PC-9 (cell line): ENCODE results near the gene PANX2. TPM values are rescaled to one million over a fixed set of nuclear protein-coding genes. Genes with fewer than 3 reads are reported as not detected.

Experiments
- BruUV-seq: library from RNA; stranded (reverse); fragments of 400-500 nt; replicated peaks from 2 replicates; lab custom pipeline; 2021; lab: Mats Ljungman, UMichigan
- CTCF ChIA-PET: fragments of 300-600 bp; sonication (Branson Sonifier 250); formaldehyde crosslinking; loops from one replicate; lab custom pipeline; 2022; ENCODE audit warnings: antibody characterized with exemption; lab: Charles Lee
- POLR2A ChIA-PET: fragments of 300-600 bp; sonication (Branson Sonifier 250); formaldehyde crosslinking; loops from one replicate; lab custom pipeline; 2022; ENCODE audit warnings: antibody characterized with exemption; ENCODE audit not compliant: unreplicated experiment; lab: Charles Lee
- DNase-seq, 2 experiments: peaks; one replicate each; pipeline versions ENCODE4 v3.0.0 to v3.0.0-alpha.2; 2015 to 2022; ENCODE audit warnings: mixed read lengths in 1 of 2
- H2AFZ ChIP-seq: fragments of 200-600 bp; sonication (generic); 2 replicates; pipeline ENCODE4 v1.8.1; 2017; ENCODE audit warnings: antibody characterized with exemption
- H3F3A ChIP-seq: fragments of 200-600 bp; sonication (generic); 2 replicates; pipeline ENCODE4 v1.8.1; 2017; ENCODE audit warnings: antibody characterized with exemption, mild to moderate bottlenecking, low read depth; ENCODE audit not compliant: insufficient read depth
- H3K27ac ChIP-seq: fragments of 200-600 bp; sonication (generic); 2 replicates; pipeline ENCODE4 v1.6.1; 2016; ENCODE audit warnings: mixed run types
- H3K27me3 ChIP-seq: fragments of 200-600 bp; sonication (generic); 2 replicates; pipeline ENCODE4 v1.6.1; 2016; ENCODE audit warnings: low read depth, mixed run types; ENCODE audit not compliant: insufficient read depth
- H3K36me3 ChIP-seq: fragments of 200-600 bp; sonication (generic); 2 replicates; pipeline ENCODE4 v1.6.1; 2016; ENCODE audit warnings: low read depth, mixed run types
- H3K4me1 ChIP-seq: fragments of 200-600 bp; sonication (generic); replicated peaks from 2 replicates; pipeline ENCODE4 v1.6.1; 2016; ENCODE audit warnings: mixed run types; ENCODE audit not compliant: insufficient read depth
- H3K4me2 ChIP-seq: fragments of 200-600 bp; sonication (generic); 2 replicates; pipeline ENCODE4 v1.6.1; 2017; ENCODE audit warnings: mixed run types
- H3K4me3 ChIP-seq: fragments of 200-600 bp; sonication (generic); 2 replicates; pipeline ENCODE4 v1.6.1; 2016; ENCODE audit warnings: mixed run types
- H3K79me2 ChIP-seq: fragments of 200-600 bp; sonication (generic); 2 replicates; pipeline ENCODE4 v1.6.1; 2017; ENCODE audit warnings: low read depth, mixed run types
- H3K9me2 ChIP-seq: fragments of 200-600 bp; sonication (generic); 2 replicates; pipeline ENCODE4 v1.8.1; 2017; ENCODE audit warnings: mild to moderate bottlenecking; ENCODE audit not compliant: insufficient read depth
- H3K9me3 ChIP-seq: fragments of 200-600 bp; sonication (generic); 2 replicates; pipeline ENCODE4 v1.8.1; 2016; ENCODE audit warnings: low read depth; ENCODE audit not compliant: insufficient read depth
- H4K20me1 ChIP-seq: fragments of 200-600 bp; sonication (generic); 2 replicates; pipeline ENCODE4 v1.8.1; 2017; ENCODE audit not compliant: insufficient read depth
- CTCF ChIP-seq: fragments of 200-600 bp; sonication (generic); conservative IDR thresholded peaks from 2 replicates; pipeline ENCODE4 v1.6.1; 2017; ENCODE audit warnings: mixed run types, antibody characterized with exemption, mild to moderate bottlenecking, moderate library complexity
- EZH2 ChIP-seq: fragments of 200-600 bp; sonication (generic); IDR thresholded peaks from 2 replicates; pipeline ENCODE4 v1.8.0; 2017; ENCODE audit warnings: antibody characterized with exemption, low read depth
- intact Hi-C: fragments of 100-400 bp; cut with micrococcal nuclease; formaldehyde crosslinking; loops from one replicate; pipeline ENCODE4 v1.10.0; 2022; ENCODE audit not compliant: unreplicated experiment
- total RNA-seq: library from RNA; stranded (reverse); gene quantifications from 2 replicates; pipeline ENCODE4 v1.2.3, GENCODE V29; 2021

The PANX2 gene
- total RNA-seq, 1 experiment from 2014 or later: 51.7 TPM

- DNase-seq: no peak
- Histone ChIP-seq H3K36me3 (peaks cover 50% of the 10 kb centered on the region), H3K27me3 (no peaks in the 10 kb centered on the region), H3K9me3 (no peaks in the 10 kb centered on the region), H2AFZ (no peak overlapping the region), H3K27ac (no peak overlapping the region), H3K4me3 (no peak overlapping the region), H3K4me1 (no peaks in the 10 kb centered on the region), H3K4me2 (no peak overlapping the region), H3K79me2 (no peaks in the 10 kb centered on the region), H3F3A (peaks cover 43% of the 10 kb centered on the region; the same call in 1 of the 2 replicates), H4K20me1 (peaks cover 80% of the 10 kb centered on the region), H3K9me2 (no peaks in the 10 kb centered on the region)
- TF ChIP-seq EZH2 (no peak), CTCF (no peak)
- no TSS peak for BruUV-seq
- CTCF ChIA-PET: no interaction called here
- POLR2A ChIA-PET: interaction anchor here (0.7 kb wide), 1 partner anchor 28 kb away, joined by 6 read pairs; no protein-coding TSS in a partner anchor
- intact Hi-C loops: no loop called here
Observed at GRCh38 chr22:50217543-50218152, 47.1 kb downstream of the PANX2 start.

- no peak overlapping the region for H3K27ac ChIP-seq
- POLR2A ChIA-PET: no interaction called here
- no peaks in the 10 kb centered on the region for H3K27me3 ChIP-seq
- BruUV-seq: no TSS peak
- H3F3A ChIP-seq: peaks cover 39% of the 10 kb centered on the region; the same call in 1 of the 2 replicates
- no peak for TF ChIP-seq EZH2
- no peak for TF ChIP-seq CTCF
- H3K9me3 ChIP-seq: no peaks in the 10 kb centered on the region
- intact Hi-C loops: no loop called here
- no peak overlapping the region for H3K4me3 ChIP-seq
- H3K9me2 ChIP-seq: no peaks in the 10 kb centered on the region
- H3K4me2 ChIP-seq: no peak overlapping the region
- peaks cover 43% of the 10 kb centered on the region for H3K36me3 ChIP-seq
- no peak overlapping the region for H2AFZ ChIP-seq
- CTCF ChIA-PET: no interaction called here
- H3K79me2 ChIP-seq: no peaks in the 10 kb centered on the region
- no peaks in the 10 kb centered on the region for H3K4me1 ChIP-seq
- peaks cover 81% of the 10 kb centered on the region for H4K20me1 ChIP-seq
- DNase-seq: no peak
Observed at GRCh38 chr22:50218153-50218995, 47.8 kb downstream of the PANX2 start.

GRCh38 chr22:50218996-50219727, 48.6 kb downstream of the PANX2 start:
- no peak overlapping the region for H3K27ac ChIP-seq
- H3K4me2 ChIP-seq: no peak overlapping the region
- DNase-seq: peak in 1 of 2 experiments; percentile 35
- no peaks in the 10 kb centered on the region for H3K4me1 ChIP-seq
- H3K4me3 ChIP-seq: no peak overlapping the region
- H3K79me2 ChIP-seq: no peaks in the 10 kb centered on the region
- peaks cover 42% of the 10 kb centered on the region for H3K36me3 ChIP-seq
- intact Hi-C loops: no loop called here
- H3K9me3 ChIP-seq: no peaks in the 10 kb centered on the region
- H2AFZ ChIP-seq: no peak overlapping the region
- H3F3A ChIP-seq: peaks cover 33% of the 10 kb centered on the region; the same call in 1 of the 2 replicates
- H3K27me3 ChIP-seq: no peaks in the 10 kb centered on the region
- no TSS peak for BruUV-seq
- no peaks in the 10 kb centered on the region for H3K9me2 ChIP-seq
- peaks cover 79% of the 10 kb centered on the region for H4K20me1 ChIP-seq
- ChIA-PET CTCF (no interaction called here), POLR2A (no interaction called here)
- TF ChIP-seq EZH2: no peak
- no peak for TF ChIP-seq CTCF
